ENCODE measurements around the gene TXNDC17. TPM values are rescaled to one million over a fixed set of nuclear protein-coding genes. Genes with fewer than 3 reads are reported as not detected.
"Not testable (repeated sequence)": the region's sequence is repeated elsewhere in the genome, so short reads cannot be mapped to it uniquely, and the experiment has no call there.

TXNDC17 gene
- total RNA-seq, 1 donor from 2014 or later, result 25.2 TPM

- DNase-seq, result no peak
These were observed 43.6 kb downstream of the TXNDC17 start for GRCh38 chr17:6684460-6684783.

DNA sequence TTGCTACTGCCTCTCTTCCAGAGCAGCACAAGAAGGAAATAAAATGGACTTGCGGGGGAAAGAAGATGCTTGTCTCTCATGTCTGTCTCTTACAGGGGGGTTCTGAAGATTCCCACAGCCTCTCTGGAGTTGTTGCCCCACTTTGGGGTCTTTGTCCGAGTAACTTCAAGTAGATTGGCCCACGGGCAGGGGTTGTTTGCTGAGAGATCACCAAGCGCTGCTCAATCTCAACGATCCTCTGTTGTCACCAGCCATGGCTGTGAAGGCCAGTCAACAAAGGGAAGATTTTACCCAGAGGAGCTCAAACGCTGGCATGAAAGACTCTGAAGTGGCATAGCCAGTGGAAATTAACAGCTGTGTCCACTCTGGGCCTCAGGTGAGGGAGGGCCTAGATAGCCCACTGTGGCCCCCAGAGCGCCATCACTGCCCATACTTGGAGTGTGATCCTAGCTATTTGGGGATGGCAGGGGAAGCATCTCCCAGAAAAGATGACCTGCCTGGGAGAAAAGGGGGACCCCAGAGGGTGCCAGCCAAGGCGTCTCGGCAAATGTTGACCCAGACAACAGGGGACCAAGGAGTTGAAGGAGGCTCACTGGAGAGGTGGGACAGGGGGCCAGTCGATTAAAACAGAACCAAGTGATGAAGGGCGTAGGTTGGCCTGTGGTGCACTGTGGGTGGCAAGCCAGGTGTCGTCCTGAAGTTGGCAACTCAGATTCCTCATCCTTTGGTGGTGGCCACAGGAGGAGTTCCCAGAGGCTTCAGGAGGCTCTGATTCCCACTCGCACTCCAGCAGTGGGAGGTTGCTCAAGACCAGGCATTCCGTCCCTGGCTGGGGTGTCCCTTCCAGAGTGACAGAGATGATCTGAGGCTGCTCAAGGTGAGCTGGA is 44.3 kb downstream of the TXNDC17 start:
- no peak for DNase-seq

DNA sequence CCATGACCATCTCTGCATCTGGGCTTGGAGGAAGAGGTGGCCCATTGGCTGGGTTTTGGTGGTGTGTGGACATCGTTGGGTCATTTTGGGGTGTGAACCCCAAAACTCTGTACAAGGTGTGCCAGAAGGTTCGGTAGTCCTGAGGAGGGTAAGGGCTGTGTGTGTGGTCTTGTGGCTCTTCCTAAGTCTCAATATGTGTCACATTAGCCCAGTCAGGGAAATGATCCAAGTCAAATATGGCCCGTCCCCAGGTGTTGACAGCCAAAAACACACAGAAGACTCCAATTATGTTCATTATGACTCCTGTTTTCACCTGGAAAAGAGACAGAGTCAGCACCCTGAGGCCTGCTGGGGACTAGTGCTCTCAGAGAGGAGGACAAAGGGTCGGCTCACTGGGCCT is 45.2 kb downstream of the TXNDC17 start:
- DNase-seq, result no peak

- DNase-seq, result no peak
These were observed 48.1 kb downstream of the TXNDC17 start for GRCh38 chr17:6688944-6689343.

DNA sequence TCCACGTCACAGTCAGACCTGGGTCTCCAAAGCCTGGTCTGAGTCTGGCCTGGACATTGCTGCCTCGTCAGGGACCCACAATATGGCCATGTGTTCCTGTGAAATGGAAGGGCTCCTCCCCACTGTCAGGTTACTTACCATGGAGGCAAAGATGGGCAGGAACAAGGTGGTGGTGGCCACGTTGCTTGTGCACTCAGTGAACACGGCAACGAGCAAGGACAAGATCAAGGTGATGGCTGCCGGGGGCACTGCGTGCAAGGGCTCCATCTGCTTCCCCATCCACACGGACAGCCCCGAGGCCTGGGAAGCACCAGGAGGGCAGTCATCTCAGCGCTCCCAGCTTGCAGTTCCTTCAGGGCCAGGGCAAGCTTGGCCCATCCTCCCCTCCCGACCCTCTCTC is 49.8 kb downstream of the TXNDC17 start:
- no peak for DNase-seq

GRCh38 chr17:6691546-6691945 is 50.7 kb downstream of the TXNDC17 start:
- no peak for DNase-seq

- not testable (repeated sequence) for DNase-seq
These were observed 51.1 kb downstream of the TXNDC17 start for GRCh38 chr17:6691958-6692357.

Small RNA genes within 50 kb of the gene (small RNA-seq; reads per million reads assigned to genes)
- gene MIR4520-1 (ENCODE audit: low replicate concordance), result not detected
- not detected for gene RNA5SP435 (ENCODE audit: low replicate concordance)

Other genes starting within 250 kb of the TXNDC17 start
- gene AIPL1, start 205.9 kb upstream of the TXNDC17 start, total RNA-seq, result 0.10 TPM
- 9.0 TPM for gene PIMREG, start 196.6 kb upstream of the TXNDC17 start, total RNA-seq
- gene PITPNM3, start 84.5 kb upstream of the TXNDC17 start, total RNA-seq, result 6.0 TPM
- gene KIAA0753, start 349 bp upstream of the TXNDC17 start, total RNA-seq, result 20.0 TPM
- gene MED31, start 10.5 kb downstream of the TXNDC17 start, total RNA-seq, result 7.4 TPM
- gene C17orf100, start 10.7 kb downstream of the TXNDC17 start, total RNA-seq, result 0.89 TPM
- gene SLC13A5, start 72.3 kb downstream of the TXNDC17 start, total RNA-seq, result not detected
- 19.4 TPM for gene XAF1, start 115.0 kb downstream of the TXNDC17 start, total RNA-seq
- gene FBXO39, start 135.2 kb downstream of the TXNDC17 start, total RNA-seq, result 0.30 TPM
- gene TEKT1, start 190.7 kb downstream of the TXNDC17 start, total RNA-seq, result 0.10 TPM

Measured in skin of body (tissue), 3 donors.